ENCODE data around the gene TFF3.

TFF3 gene

GRCh38 chr21:42264245-42265195 lies 50.7 kb downstream of the TFF3 start:
- DNase-seq: no peak

- no peak for DNase-seq
These were observed 51.5 kb downstream of the TFF3 start for GRCh38 chr21:42263591-42264131.

DNA sequence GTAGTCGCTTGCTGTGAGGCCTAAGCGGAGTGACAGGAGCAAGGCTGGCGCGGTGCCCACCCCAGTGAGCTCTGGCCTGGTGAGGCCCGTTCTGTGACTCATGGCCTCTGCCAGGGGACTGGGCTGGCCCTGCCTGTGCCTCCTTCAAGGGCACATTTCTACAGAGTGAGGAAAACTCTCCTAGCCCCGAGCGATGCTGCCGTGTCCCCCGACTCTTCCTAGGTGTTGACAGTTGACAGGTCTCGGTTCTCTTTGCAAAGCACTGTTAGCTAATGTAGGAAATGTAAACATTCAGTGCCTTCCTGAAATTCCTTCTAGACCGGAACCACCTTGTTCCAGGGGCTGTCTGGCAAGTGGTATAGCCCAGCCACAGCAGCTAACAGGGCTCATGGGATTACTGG lies 52.4 kb downstream of the TFF3 start:
- no peak for DNase-seq

GRCh38 chr21:42261829-42262200 lies 53.4 kb downstream of the TFF3 start:
- no peak for DNase-seq

Measured in NCI-H2107 (cell line).